Measurements from ENCODE around the gene ZFAND3. TPM values are rescaled to one million over a fixed set of nuclear protein-coding genes. Genes with fewer than 3 reads are reported as not detected.

The ZFAND3 gene
- total and polyA plus RNA-seq, 2 of the 4 experiments (the other 2 are of a cell fraction) = 10.9 to 26.7 TPM

DNA sequence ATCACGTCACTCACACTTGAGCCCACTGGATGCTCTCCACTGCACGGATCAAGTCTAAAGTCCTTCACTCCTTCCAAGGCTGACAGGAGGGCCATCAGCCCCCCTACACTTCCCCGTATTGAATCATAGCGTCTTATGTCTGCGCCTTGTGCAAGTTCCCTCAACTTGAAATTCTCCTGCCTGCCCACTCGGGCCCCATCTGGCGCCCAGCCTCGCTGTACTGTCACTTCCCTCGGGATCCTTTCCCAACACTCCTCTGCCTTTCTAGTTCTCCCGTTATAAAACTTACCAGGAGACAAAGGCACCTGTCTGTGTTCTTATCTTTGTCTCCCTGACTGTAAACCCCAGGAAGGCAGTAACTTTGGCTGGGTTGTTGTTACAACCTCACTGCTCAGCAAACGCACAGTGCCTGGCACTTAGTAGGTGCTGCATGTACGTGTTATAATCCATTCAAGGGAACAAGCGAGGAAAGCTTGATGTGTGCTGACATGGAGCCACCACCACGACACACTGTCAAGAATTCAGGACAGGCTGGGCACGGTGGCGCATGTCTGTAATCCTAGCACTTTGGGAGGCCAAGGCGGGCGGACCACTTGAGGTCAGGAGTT is 33.8 kb upstream of the ZFAND3 start:
- H3K4me3 ChIP-seq (ENCODE audit: insufficient read depth, low read depth, low read length) = no peak overlapping the region
- H4K20me1 ChIP-seq (ENCODE audit: insufficient read depth, low read length) = no peaks in the 10 kb centered on the region
- H3K36me3 ChIP-seq (ENCODE audit: control insufficient read depth, insufficient read depth, low read length) = no peaks in the 10 kb centered on the region
- no peak overlapping the region; the same call in 1 of the 2 replicates for H3K23ac ChIP-seq (ENCODE audit: low read depth, low read length)
- peak overlapping the region; percentile 63; the same call in 1 of the 2 replicates for H2AK5ac ChIP-seq (ENCODE audit: low read depth, low read length)
- H3K9me1 ChIP-seq (ENCODE audit: insufficient read depth, low read length) = peaks cover 12% of the 10 kb centered on the region
- H3K27me3 ChIP-seq (ENCODE audit: control insufficient read depth, insufficient read depth, low read length) = peaks cover 2% of the 10 kb centered on the region; the same call in 1 of the 2 replicates
- H2BK20ac ChIP-seq (ENCODE audit: low read depth, low read length) = no peak overlapping the region
- no peak overlapping the region for H4K5ac ChIP-seq (ENCODE audit: low read depth, low read length)
- in situ Hi-C loops (cut with MboI; ENCODE audit: low sequenced_read_pairs) (no loop called here), dilution Hi-C loops (cut with HindIII; ENCODE audit: low sequenced_read_pairs, unreplicated experiment) (no loop called here), intact Hi-C loops (cut with micrococcal nuclease) (no loop called here)
- H3K4ac ChIP-seq (ENCODE audit: low read depth, low read length) = no peak overlapping the region
- no peaks in the 10 kb centered on the region for H3K9me3 ChIP-seq (ENCODE audit: control insufficient read depth, insufficient read depth, low read length)
- H3K9ac ChIP-seq (ENCODE audit: low read depth, low read length) = no peak overlapping the region
- DNase-seq (no peak), ATAC-seq (ENCODE audit: low read depth) (no peak)
- TF ChIP-seq, protein P1, sequence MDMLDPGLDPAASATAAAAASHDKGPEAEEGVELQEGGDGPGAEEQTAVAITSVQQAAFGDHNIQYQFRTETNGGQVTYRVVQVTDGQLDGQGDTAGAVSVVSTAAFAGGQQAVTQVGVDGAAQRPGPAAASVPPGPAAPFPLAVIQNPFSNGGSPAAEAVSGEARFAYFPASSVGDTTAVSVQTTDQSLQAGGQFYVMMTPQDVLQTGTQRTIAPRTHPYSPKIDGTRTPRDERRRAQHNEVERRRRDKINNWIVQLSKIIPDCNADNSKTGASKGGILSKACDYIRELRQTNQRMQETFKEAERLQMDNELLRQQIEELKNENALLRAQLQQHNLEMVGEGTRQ (IDR thresholded peaks at IDR 0.05; ENCODE audit: low read depth, low read length) = no peak
- TF ChIP-seq RCOR1 (IDR thresholded peaks at IDR 0.05; ENCODE audit: insufficient replicate concordance, low read length) (no peak), CEBPB (IDR thresholded peaks at IDR 0.05; ENCODE audit: low read depth, low read length) (no peak), SMC3 (IDR thresholded peaks at IDR 0.05; ENCODE audit: low read depth, low read length) (no peak)
- H2BK5ac ChIP-seq (ENCODE audit: low read depth, low read length, poor library complexity, severe bottlenecking) = no peak overlapping the region
- no peak overlapping the region for H2BK15ac ChIP-seq (ENCODE audit: low read depth, low read length)
- H3K56ac ChIP-seq (ENCODE audit: extremely low read depth, insufficient read depth, low read length) = no peak overlapping the region
- no peak overlapping the region for H3K27ac ChIP-seq (ENCODE audit: insufficient read depth, low read length)
- no peak overlapping the region for H4K91ac ChIP-seq (ENCODE audit: insufficient read depth, low read depth, low read length)
- H2BK120ac ChIP-seq (ENCODE audit: low read depth, low read length) = no peak overlapping the region
- no peak overlapping the region for H3K4me2 ChIP-seq (ENCODE audit: low read depth, low read length)
- H3K14ac ChIP-seq (replicated peaks; ENCODE audit: low read depth, low read length) = no peak overlapping the region
- POLR2A ChIA-PET (ENCODE audit: unreplicated experiment) = no interaction called here
- H3K4me1 ChIP-seq (ENCODE audit: control insufficient read depth, insufficient read depth, low read length) = peaks cover 16% of the 10 kb centered on the region
- 68% methylated on average over 11 of the region's 18 CpGs; no CpG with 5 or more reads in 1 of the 2 experiments for WGBS, 2 experiments (ENCODE audit: extremely low coverage in 2 of 2, insufficient read length in 1 of 2)
- no peaks in the 10 kb centered on the region for H3K79me1 ChIP-seq (ENCODE audit: low read depth in 1 of 2, low read length in 2 of 2)
- H4K8ac ChIP-seq (ENCODE audit: low read depth in 2 of 2, low read length in 2 of 2) = no peak overlapping the region
- no peak overlapping the region for H2AK9ac ChIP-seq (replicated peaks; ENCODE audit: low read depth, low read length, poor library complexity)
- CTCF ChIA-PET = no interaction called here
- BruUV-seq (replicated peaks) = no TSS peak
- no peak overlapping the region for H3K18ac ChIP-seq (ENCODE audit: low read depth, low read length)
- peak overlapping the region; percentile 75 for H2AFZ ChIP-seq (replicated peaks; ENCODE audit: low read length, poor library complexity)

All from IMR-90 (cell line).